ENCODE results near the gene RRP7A.
"Not testable (repeated sequence)": the region's sequence is repeated elsewhere in the genome, so short reads cannot be mapped to it uniquely, and the experiment has no call there.

RRP7A gene

GRCh38 chr22:42535082-42535731, 15.6 kb upstream of the RRP7A start:
- not testable (repeated sequence) for DNase-seq

GRCh38 chr22:42533638-42533977, 14.0 kb upstream of the RRP7A start:
- DNase-seq, result no peak

DNA sequence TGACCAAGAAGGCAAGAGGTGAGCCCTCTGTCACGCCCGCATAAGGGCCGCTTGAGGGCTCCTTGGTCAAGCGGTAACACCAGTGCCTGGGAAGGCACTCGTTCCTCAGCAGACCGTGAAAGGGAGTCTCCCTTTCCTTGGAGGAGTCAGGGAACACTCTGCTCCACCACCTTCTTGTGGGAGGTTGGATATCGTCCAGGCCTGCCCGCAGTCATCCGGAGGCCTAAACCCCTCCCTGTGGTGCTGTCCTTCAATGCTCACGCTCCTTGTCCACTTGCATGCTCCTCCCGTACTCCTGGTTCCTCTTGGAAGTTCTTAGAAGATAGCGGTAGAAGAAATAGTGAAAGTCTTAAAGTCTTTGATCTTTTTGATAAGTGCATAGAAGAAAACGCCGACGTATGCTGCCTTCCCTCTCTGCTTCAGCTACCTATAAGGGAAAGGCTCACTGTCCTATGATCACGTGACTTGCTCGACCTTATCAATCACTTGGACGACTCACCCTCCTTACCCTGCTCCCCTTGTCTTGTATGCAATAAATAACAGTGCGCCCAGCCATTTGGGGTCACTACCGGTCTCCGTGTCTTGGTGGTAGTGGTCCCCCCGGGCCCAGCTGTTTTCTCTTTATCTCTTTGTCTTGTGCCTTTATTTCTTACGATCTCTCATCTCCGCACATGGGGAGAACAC, 11.9 kb upstream of the RRP7A start:
- not testable (repeated sequence) for DNase-seq

- not testable (repeated sequence) for DNase-seq
Measured at GRCh38 chr22:42529435-42529834, 9.8 kb upstream of the RRP7A start.

GRCh38 chr22:42528591-42529307, 9.2 kb upstream of the RRP7A start:
- no peak for DNase-seq

GRCh38 chr22:42522546-42522945, 3.0 kb upstream of the RRP7A start:
- no peak for DNase-seq

DNA sequence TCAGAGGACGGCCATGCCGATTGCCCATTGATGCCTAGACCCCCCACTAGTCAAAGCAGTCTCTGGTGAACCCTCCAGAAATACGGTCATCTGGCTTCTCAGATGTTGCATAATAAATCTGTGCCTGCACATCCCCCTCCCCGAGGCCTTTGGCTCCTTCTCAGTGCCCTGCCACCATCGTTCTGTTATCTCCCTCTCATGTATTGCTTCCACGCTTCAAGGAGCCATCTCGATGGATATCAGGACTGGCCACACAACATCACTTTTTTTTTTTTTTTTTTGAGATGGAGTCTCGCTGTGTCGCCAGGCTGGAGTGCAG, 1.6 kb upstream of the RRP7A start:
- no peak for DNase-seq

GRCh38 chr22:42518638-42519524, 715 bp downstream of the RRP7A start:
- not testable (repeated sequence) for DNase-seq

DNA sequence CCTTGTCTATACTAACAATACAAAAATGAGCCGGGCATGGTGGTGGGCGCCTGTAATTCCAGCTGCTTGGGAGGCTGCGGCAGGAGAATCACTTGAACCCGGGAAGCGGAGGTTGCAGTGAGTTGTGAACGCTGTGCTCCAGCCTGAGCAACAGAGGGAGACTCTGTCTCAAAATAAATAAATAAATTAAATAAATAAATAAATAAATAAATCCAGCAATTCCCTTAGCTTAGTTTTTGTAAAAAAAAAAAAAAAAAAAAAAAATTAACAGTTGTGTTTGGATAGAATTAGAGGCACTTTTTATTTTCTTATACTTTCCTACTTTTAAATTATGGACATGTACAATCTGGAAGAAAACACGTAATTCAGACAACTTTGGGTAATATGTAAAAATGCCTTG, 2.5 kb downstream of the RRP7A start:
- DNase-seq, result not testable (repeated sequence)

DNA sequence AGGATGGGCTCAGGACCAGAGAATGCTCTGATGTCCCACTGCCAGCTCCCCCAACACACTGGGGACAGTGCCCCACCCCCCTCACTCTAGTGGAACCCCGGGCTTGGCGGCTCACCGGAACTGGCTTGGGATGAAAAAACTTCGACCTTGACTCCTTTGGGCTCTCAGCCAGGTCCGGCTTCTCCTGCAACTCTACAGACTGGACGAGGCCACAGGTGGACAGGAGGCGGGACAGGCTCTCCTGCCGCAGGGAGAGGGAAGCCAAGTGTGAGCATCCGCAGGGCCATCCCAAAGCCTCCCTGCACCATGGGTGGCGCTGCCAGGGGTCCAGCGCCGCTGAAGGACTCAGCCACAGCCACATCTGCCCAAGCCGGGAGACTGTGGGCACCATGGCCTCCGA, 3.7 kb downstream of the RRP7A start:
- DNase-seq, result no peak

- not testable (repeated sequence) for DNase-seq
Measured at GRCh38 chr22:42515304-42515703, 4.3 kb downstream of the RRP7A start.

GRCh38 chr22:42514331-42514730, 5.3 kb downstream of the RRP7A start:
- DNase-seq, result not testable (repeated sequence)

- DNase-seq, result not testable (repeated sequence)
Measured at GRCh38 chr22:42512273-42512990, 7.2 kb downstream of the RRP7A start.

DNA sequence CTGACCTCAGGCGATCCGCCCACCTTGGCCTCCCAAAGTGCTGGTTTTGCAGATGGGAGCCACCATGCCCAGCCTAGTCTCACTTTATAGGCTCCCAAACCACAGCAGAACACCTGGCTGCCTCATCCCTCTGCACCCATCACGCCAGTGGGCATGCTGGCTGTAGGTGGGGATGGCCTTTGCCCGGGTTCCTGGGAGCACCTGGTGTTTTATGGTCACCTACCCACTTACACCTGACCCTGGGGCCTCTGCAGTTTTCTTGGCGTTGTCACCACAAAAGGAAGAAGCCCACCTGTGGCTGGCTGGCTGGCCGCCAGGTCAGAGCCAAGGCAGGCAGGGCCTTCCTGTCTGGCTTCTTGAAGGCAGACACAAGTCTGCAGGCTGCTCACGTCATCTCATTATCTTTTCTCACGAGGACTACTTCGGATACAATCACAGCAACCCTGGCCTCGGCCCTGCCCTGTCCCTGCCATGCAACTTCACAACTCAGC, 8.2 kb downstream of the RRP7A start:
- DNase-seq, result no peak

DNA sequence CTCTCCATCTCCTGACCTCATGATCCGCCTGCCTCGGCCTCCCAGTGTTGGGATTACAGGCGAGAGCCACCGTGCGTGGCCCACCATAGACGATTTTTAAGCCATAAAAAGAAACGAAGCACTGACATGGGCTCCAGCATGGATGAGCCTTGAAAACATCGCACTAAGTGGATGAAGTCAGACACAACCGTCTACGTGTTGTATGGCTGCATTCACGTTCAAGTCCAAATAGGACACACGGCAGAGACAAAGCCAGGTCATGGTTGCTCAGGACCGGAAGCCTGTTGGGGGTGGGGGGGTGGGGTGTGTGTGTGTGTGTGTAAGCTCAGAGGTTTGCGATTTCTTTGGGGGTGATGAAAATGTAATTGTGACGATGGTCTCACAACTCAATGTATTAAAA, 10.0 kb downstream of the RRP7A start:
- DNase-seq, result no peak

GRCh38 chr22:42508975-42509364, 10.6 kb downstream of the RRP7A start:
- DNase-seq, result not testable (repeated sequence)

DNA sequence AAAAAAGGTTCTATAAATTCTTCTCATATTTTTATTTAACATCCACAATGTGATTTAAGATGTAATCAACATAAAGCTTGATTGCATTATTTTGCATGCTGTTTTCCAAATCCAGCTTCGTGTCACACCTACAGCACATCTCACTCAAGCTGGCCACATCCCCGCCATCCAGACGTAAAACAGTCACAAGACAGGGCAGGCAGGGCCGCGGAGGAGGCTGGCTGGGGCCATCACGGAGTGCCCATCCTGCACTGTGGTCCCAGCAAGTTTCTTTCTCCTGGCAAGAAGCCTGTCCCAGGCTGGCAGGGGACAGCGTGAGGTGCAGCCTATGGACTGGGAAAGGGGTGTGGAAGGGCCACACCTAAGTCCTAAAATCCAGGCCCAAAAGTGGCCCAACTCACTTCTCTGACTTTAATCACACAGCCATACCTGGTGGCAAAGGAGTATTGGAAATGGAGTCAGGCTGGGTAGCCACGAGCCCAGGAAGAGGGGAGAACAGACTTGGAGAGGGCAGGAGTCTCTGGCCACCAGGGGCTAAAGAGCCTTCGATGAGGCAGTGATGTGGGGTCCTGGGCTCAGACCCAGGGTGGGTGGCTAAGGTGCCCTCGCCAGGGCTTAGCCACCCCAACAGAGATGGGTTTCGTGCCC, 11.1 kb downstream of the RRP7A start:
- not testable (repeated sequence) for DNase-seq

- no peak for DNase-seq
Measured at GRCh38 chr22:42500836-42501179, 18.8 kb downstream of the RRP7A start.

GRCh38 chr22:42500161-42500835, 19.3 kb downstream of the RRP7A start:
- peak; percentile 91 for DNase-seq

DNA sequence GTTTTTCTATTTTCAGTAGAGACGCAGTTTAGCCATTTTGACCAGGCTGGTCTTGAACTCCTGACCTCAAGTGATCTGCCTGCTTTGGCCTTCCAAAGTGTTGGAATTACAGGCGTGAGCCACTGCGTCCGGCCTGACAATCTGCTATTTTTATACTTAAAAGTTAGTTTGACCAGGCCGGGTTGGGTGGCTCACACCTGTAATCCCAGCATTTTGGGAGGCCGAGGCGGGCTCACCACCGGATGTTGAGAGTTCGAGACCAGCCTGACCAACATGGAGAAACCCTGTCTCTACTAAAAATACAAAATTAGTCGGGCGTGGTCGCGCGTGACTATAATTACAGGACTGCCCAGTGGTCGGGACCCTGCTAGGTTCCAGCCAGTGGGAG, 19.8 kb downstream of the RRP7A start:
- DNase-seq, result not testable (repeated sequence)

DNA sequence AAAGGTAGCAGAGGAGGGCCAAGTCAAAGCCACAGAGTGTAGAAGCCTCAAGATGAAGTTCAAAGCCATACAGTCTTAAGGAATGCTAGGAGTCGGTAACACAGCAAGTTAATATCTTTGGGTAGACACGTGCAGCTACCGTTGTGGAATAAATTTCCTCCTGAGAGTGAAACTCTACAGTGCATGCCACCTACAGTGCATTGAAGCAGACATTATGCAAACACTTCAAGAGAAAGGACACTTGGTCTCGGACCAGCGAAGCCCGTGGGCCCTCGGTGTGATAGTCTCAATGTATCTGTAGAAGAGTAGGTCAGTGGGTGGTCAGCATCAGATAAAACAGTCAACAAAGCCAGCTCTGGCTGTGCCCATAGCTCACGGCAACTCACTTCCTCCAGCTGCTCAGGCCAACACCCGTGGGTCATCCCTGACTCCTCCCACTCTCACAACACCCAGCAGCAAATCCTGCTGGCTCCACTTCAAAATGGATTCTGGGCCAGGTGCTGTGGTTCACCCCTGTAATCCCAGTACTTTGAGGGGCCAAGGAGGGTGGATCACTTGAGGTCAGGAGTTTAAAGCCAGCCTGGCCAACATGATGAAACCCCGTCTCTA, 24.0 kb downstream of the RRP7A start:
- not testable (repeated sequence) for DNase-seq

All from stimulated activated CD8-positive, alpha-beta memory T cell treated with anti-CD3 and anti-CD28 coated beads, Interleukin-4, amount 100 ng/mL, for 48 hours (primary cell).